ENCODE results near the gene AKAP8L. TPM values are rescaled to one million over a fixed set of nuclear protein-coding genes. Genes with fewer than 3 reads are reported as not detected.

Gene AKAP8L
- total RNA-seq, 1 experiment from 2014 or later, result 231 TPM

- ChIA-PET CTCF (no interaction called here), POLR2A (no interaction called here)
- Mint-ChIP-seq H3K4me3 (no peak overlapping the region), H3K27me3 (ENCODE audit: low read depth) (peaks cover 6% of the 10 kb centered on the region; the same call in 1 of the 2 replicates), H3K36me3 (no peaks in the 10 kb centered on the region), H3K4me1 (peaks cover 6% of the 10 kb centered on the region), H3K27ac (no peak overlapping the region), H3K9me3 (no peaks in the 10 kb centered on the region)
- ATAC-seq (no peak), DNase-seq (ENCODE audit: low spot score) (no peak)
- no peak for TF ChIP-seq TEAD1 (CRISPR knock-in tag; IDR thresholded peaks at IDR 0.05)
- TF ChIP-seq, protein P1, sequence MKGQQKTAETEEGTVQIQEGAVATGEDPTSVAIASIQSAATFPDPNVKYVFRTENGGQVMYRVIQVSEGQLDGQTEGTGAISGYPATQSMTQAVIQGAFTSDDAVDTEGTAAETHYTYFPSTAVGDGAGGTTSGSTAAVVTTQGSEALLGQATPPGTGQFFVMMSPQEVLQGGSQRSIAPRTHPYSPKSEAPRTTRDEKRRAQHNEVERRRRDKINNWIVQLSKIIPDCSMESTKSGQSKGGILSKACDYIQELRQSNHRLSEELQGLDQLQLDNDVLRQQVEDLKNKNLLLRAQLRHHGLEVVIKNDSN (CRISPR knock-in tag; IDR thresholded peaks at IDR 0.05), result no peak
- TF ChIP-seq NFYB (CRISPR knock-in tag; conservative IDR thresholded peaks at IDR 0.05; ENCODE audit: low read depth), result no peak
- TF ChIP-seq AFF4 (CRISPR knock-in tag; IDR thresholded peaks at IDR 0.05; ENCODE audit: borderline replicate concordance), result no peak
- no peak for TF ChIP-seq JUN (CRISPR knock-in tag; IDR thresholded peaks at IDR 0.05)
- no peak for TF ChIP-seq GRHL2 (CRISPR knock-in tag; IDR thresholded peaks at IDR 0.05; ENCODE audit: insufficient replicate concordance, severe bottlenecking)
- TF ChIP-seq, protein P2, sequence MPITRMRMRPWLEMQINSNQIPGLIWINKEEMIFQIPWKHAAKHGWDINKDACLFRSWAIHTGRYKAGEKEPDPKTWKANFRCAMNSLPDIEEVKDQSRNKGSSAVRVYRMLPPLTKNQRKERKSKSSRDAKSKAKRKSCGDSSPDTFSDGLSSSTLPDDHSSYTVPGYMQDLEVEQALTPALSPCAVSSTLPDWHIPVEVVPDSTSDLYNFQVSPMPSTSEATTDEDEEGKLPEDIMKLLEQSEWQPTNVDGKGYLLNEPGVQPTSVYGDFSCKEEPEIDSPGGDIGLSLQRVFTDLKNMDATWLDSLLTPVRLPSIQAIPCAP (CRISPR knock-in tag; IDR thresholded peaks at IDR 0.05), result no peak
- TF ChIP-seq, protein P3, sequence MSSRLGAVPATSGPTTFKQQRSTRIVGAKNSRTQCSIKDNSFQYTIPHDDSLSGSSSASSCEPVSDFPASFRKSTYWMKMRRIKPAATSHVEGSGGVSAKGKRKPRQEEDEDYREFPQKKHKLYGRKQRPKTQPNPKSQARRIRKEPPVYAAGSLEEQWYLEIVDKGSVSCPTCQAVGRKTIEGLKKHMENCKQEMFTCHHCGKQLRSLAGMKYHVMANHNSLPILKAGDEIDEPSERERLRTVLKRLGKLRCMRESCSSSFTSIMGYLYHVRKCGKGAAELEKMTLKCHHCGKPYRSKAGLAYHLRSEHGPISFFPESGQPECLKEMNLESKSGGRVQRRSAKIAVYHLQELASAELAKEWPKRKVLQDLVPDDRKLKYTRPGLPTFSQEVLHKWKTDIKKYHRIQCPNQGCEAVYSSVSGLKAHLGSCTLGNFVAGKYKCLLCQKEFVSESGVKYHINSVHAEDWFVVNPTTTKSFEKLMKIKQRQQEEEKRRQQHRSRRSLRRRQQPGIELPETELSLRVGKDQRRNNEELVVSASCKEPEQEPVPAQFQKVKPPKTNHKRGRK (CRISPR knock-in tag; IDR thresholded peaks at IDR 0.05; ENCODE audit: borderline replicate concordance), result no peak
- TF ChIP-seq ZNF423 (CRISPR knock-in tag; IDR thresholded peaks at IDR 0.05), result no peak
- TF ChIP-seq EMX1 (CRISPR knock-in tag; IDR thresholded peaks at IDR 0.05), result no peak
- TF ChIP-seq ZNF219 (CRISPR knock-in tag; IDR thresholded peaks at IDR 0.05; ENCODE audit: borderline replicate concordance), result no peak
- TF ChIP-seq, protein P4, sequence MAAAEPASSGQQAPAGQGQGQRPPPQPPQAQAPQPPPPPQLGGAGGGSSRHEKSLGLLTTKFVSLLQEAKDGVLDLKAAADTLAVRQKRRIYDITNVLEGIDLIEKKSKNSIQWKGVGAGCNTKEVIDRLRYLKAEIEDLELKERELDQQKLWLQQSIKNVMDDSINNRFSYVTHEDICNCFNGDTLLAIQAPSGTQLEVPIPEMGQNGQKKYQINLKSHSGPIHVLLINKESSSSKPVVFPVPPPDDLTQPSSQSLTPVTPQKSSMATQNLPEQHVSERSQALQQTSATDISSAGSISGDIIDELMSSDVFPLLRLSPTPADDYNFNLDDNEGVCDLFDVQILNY (CRISPR knock-in tag; IDR thresholded peaks at IDR 0.05), result no peak
- TF ChIP-seq, protein P5, sequence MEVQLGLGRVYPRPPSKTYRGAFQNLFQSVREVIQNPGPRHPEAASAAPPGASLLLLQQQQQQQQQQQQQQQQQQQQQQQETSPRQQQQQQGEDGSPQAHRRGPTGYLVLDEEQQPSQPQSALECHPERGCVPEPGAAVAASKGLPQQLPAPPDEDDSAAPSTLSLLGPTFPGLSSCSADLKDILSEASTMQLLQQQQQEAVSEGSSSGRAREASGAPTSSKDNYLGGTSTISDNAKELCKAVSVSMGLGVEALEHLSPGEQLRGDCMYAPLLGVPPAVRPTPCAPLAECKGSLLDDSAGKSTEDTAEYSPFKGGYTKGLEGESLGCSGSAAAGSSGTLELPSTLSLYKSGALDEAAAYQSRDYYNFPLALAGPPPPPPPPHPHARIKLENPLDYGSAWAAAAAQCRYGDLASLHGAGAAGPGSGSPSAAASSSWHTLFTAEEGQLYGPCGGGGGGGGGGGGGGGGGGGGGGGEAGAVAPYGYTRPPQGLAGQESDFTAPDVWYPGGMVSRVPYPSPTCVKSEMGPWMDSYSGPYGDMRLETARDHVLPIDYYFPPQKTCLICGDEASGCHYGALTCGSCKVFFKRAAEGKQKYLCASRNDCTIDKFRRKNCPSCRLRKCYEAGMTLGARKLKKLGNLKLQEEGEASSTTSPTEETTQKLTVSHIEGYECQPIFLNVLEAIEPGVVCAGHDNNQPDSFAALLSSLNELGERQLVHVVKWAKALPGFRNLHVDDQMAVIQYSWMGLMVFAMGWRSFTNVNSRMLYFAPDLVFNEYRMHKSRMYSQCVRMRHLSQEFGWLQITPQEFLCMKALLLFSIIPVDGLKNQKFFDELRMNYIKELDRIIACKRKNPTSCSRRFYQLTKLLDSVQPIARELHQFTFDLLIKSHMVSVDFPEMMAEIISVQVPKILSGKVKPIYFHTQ (CRISPR knock-in tag; IDR thresholded peaks at IDR 0.05), result no peak
- TF ChIP-seq, protein P6, sequence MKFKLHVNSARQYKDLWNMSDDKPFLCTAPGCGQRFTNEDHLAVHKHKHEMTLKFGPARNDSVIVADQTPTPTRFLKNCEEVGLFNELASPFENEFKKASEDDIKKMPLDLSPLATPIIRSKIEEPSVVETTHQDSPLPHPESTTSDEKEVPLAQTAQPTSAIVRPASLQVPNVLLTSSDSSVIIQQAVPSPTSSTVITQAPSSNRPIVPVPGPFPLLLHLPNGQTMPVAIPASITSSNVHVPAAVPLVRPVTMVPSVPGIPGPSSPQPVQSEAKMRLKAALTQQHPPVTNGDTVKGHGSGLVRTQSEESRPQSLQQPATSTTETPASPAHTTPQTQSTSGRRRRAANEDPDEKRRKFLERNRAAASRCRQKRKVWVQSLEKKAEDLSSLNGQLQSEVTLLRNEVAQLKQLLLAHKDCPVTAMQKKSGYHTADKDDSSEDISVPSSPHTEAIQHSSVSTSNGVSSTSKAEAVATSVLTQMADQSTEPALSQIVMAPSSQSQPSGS (CRISPR knock-in tag; IDR thresholded peaks at IDR 0.05; ENCODE audit: borderline replicate concordance, low read depth), result no peak
- TF ChIP-seq SP1 (CRISPR knock-in tag; conservative IDR thresholded peaks at IDR 0.05), result no peak
- TF ChIP-seq CDX4 (CRISPR knock-in tag; IDR thresholded peaks at IDR 0.05; ENCODE audit: borderline replicate concordance), result no peak
- TF ChIP-seq, protein P7, sequence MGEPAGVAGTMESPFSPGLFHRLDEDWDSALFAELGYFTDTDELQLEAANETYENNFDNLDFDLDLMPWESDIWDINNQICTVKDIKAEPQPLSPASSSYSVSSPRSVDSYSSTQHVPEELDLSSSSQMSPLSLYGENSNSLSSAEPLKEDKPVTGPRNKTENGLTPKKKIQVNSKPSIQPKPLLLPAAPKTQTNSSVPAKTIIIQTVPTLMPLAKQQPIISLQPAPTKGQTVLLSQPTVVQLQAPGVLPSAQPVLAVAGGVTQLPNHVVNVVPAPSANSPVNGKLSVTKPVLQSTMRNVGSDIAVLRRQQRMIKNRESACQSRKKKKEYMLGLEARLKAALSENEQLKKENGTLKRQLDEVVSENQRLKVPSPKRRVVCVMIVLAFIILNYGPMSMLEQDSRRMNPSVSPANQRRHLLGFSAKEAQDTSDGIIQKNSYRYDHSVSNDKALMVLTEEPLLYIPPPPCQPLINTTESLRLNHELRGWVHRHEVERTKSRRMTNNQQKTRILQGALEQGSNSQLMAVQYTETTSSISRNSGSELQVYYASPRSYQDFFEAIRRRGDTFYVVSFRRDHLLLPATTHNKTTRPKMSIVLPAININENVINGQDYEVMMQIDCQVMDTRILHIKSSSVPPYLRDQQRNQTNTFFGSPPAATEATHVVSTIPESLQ (CRISPR knock-in tag; IDR thresholded peaks at IDR 0.05), result no peak
Observed at GRCh38 chr19:15443838-15444237, 25.1 kb upstream of the AKAP8L start.
